NCI-H748 (cell line): ENCODE results near the gene SSBP3.
"Not testable (repeated sequence)": the region's sequence is repeated elsewhere in the genome, so short reads cannot be mapped to it uniquely, and the experiment has no call there.

Experiments used
- DNase-seq: peaks from one replicate; lab custom pipeline; 2025; ENCODE audit not compliant: unreplicated experiment; lab: John Stamatoyannopoulos, UW

The SSBP3 gene

DNA sequence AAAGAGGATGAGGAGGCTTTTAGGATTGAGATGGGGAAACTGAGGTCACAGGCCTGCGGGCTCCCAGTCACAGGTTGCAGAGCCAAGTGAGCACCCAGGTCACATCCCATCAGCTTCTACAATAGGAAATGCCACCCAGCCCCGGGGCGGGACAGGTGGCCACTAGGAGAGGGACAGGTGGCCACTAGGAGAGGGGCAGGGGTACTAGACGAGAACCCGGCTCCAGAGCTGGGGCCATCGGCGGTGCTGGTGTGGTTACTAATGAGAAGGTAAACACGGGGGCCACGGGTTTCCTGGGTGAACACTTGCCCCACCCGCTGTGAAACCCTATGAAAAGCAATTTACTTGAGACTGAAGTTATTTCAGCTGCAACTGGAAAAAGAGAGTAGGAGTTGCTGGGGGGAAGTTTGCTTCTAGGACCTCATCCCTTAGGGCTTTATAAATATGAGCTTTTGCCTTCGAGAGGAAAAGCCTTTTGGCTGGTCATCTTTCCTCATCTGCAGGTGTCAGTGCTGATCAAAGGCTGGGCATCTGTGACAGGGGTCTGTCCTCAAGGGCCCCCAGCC is 153.7 kb downstream of the SSBP3 start:
- DNase-seq = no peak

DNA sequence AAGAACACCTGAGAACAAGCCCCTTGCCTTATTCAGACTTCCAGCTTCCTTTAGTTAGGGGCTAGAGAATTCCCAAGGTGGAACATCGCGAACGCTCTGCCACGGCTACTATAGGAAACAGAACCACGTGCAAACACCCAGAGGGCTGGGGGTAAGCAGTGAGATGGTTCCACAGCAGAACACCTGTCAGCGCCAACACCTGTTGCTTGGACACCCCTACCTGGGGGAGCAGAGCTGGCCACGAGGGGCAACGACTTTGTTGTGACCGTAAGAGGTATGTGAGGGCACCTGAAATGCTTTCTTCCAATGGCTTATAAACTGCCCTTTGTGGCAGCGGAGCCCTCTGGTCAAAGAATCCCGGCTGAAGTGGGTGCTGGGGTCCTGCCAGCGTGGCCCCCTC is 155.5 kb downstream of the SSBP3 start:
- no peak for DNase-seq

DNA sequence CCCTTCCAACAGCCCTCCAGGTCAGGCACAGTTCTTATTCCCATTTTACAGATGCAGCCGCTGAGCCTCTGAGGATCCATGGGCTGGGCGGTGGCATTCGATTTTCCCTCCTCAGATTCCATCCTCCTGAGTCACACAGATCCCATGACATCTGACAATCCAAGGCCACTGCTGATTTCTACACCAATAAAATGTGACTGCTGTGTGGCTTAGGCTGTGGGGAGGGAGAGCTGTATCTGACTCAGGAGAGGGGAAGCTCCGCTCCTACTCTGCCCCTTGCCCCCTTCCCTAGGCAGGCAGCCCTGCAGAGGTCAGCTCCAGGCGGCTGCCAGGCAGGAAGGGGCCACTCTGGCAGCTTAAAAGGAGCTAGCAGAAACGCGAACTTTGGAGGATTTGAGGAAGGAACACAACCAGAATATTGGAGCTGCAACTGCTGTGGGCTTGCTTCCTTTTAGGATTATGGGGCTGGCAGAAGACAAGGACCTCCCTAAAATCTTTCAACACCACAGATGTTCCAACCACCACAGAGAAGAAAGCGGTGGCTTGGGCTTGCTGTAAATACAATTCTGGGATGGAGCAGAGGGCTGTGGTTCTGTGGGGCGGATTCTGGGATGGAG is 156.3 kb downstream of the SSBP3 start:
- DNase-seq = no peak

DNA sequence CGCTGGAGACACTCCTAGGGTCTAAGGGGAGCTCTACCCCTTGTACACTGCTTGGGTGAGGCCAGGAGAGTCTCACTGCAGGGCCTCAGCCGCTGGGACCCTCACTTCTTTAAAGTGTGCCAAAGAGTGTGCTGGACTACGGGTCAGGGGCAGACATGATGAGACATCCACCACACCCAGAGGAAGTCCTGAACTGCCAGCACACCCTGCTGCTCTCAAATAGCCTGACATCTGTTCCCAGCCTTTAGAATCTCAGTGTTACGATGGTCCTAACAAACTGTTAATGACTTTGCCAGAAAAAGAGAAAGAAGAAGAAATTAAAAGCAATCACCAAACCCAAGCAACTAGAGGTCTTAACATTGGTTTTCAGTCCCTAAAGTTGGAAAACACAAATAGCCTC is 157.2 kb downstream of the SSBP3 start:
- DNase-seq = no peak

DNA sequence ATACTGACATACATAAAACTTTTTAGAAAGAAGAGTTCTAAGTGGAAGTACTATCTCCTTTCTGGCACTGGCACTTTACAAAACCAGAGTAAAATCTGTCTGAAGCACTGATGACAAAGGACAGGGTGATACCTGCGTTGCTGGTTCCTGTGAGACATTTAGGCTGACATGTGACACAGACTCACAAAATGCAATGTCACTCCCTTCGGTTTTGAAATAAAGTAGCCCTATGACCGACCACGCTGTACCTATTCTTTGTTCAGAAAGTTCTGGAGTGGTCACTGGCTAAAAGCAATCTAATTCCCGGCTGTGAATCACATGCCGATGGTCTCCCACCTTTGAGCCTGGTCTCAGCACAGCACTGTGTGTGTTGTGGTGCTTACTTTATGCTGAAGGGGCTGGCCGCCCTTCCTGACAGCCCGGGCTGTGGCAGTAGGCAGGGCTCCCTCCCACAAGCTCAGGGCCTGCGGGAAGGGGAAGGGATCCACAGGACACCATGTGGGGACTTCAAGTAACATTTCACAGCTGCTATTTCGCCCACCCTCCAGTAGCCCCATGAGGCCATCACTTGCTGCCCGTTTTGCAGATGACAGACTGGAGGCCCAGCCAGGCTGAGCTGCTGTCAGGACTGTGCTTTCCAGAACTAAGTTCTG is 158.2 kb downstream of the SSBP3 start:
- no peak for DNase-seq

DNA sequence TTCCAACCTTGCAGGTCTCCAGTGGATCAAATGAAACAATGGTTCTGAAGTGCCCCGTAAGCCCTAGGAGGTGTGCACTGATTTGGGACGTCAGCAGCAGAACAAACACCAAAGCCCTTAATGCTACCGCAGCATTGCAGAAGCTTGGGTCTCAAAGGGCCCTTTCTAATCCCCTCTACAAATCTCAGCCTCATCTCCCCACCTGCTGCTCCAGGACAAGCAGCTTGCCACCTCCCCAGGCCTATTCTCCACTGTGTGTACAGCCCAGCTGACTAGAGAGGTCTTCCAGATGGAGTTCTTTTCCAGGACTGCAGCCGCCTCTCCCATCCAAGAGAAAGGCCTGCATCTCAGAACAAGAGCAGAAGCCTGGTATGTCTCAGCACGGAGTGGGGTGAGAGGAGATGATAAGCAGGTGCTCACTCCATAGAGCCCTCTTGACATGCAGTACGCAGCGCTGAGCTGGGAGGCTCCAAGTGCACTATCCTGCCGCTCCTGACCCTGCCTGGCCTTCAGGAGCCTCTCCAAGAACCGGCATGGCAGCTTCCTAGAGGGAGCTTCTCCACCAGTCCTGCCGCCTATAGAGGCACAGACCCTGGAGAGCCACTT is 160.0 kb downstream of the SSBP3 start:
- no peak for DNase-seq

DNA sequence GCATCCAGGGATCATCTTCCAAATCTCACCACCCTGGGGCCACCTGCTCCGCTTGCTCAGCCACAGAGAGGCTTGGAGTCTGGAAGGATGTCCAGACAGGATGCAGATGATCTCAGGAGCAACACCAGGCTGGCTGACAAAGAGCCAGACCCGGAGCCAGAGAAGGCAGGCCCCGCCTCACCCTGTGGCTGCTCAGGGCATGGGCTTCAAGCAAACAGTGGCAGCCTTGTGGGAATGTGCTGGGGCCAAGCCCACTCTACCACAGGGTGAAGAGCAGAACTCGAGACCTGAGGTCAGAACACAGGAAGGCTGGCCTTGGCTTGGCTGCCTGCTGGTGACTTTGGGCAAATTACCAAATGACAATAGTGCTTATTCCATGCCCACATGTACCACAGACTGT is 160.7 kb downstream of the SSBP3 start:
- DNase-seq = no peak

DNA sequence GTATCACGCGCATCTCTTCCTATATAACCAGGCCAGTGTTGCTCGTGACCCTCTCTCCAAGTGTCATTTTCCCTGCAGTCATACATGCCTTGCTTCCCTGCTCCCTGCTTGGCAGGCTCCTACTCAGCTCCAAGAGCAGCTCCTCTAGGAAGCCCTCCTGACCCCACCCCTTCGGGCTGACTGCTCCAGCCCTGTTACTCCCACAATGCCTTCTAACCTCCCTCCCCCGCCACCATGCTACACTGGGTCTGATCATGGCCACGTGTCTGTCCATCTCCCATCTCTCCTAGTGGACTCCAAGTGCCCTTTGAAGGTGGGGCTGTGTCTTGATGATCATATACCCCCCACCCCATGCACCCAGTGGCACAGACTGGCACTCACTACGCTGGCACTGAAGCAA is 161.5 kb downstream of the SSBP3 start:
- no peak for DNase-seq

DNA sequence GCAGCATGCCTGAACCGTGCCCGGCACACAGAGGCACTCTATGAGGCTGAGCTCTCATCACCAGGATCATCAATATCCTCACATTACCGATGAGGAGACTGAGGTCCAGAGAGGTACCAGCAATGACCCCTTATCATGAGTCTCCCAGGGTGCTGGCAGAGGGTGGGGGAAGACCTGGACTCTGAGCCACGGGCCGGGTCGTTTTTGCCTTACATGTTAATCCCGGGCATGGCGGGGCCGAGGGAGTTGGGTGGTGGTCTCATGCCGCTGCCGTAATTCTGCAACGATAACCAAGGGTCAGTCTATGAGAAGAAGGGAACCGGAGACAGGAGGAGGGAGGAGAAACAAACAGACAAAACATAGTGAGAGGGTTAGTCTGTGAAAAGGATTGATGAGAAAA is 163.2 kb downstream of the SSBP3 start:
- DNase-seq = no peak

DNA sequence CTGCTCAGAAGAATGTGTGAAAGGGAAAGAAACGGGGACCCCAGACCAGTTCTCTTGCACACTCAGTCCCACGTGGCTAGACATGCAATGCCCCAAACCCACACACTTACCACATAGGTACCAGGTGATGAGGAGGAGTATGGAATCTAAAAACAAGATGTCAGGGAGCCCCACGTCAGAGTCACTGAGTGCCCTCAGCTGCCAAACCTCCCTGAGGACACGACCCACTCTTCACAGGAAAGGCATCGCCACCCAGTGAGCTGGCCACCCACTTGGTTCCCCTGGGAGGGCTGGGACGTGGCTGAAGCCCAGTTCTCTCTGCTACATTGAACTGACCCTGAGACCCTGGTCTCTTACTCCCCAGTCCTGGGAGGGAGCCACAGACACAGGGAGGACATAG is 164.8 kb downstream of the SSBP3 start:
- DNase-seq = no peak

DNA sequence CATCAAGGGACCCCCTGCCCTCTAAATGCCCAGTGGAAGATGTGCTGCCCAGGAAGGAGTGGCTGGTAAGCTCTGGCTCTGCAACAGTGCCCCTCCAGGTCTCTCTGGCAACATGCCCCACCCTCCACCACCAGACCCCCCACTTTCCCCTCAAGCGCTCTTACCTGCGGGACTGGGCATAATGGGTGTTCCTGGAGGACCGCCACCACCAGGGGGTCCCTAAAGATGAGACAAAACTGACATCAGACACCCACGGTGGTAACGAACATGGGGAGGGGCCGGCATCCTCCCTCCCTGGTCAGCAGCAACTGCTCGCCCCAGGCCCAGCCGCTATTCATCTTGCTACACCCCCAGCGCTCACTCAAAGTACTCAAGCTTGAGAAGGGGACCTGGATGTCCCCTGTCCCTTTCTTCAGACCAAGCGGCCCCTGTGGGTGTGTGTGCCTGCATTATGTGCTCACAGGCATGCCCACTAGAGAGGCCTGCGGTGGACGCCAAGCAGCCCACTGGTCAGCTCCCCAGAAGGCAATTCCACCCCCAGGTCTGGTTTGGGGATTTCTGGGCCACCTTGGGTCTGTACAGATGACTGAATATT is 165.4 kb downstream of the SSBP3 start:
- no peak for DNase-seq

DNA sequence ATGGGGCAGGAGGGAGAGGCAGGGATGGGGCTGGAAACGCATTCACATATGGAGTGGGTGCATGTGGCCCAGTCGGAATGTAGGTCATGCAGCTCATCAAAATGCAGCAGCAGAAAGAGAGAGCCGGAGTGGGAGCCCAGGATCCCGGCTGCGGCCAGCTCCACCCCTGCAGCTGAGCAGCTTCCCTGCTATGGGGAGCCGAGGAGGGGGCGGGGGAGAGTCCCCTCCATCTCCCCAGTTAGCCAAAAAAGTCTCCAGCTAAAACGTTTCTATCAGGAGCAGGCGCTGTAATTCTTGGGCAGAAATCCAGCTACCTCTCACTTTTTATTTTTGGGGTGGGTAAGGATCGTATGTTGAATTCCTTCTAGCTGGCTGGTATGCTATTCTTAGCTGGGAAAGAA is 166.6 kb downstream of the SSBP3 start:
- no peak for DNase-seq

DNA sequence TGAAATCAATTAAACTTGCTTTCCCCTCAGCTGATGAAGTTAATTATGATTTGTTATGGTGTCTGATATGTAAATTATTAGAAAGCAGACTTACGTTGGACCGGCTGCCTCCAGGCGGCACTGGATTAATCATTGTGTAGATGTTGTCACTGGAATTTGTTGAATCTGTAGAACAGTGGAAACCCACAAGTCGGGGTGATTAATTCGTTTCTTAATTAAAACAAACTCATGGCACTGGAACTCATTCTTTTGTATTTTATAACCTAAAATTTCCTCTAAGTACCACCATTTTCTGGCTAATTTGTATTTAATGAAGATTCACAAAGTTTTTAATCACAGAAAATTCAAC is 167.2 kb downstream of the SSBP3 start:
- DNase-seq = no peak

DNA sequence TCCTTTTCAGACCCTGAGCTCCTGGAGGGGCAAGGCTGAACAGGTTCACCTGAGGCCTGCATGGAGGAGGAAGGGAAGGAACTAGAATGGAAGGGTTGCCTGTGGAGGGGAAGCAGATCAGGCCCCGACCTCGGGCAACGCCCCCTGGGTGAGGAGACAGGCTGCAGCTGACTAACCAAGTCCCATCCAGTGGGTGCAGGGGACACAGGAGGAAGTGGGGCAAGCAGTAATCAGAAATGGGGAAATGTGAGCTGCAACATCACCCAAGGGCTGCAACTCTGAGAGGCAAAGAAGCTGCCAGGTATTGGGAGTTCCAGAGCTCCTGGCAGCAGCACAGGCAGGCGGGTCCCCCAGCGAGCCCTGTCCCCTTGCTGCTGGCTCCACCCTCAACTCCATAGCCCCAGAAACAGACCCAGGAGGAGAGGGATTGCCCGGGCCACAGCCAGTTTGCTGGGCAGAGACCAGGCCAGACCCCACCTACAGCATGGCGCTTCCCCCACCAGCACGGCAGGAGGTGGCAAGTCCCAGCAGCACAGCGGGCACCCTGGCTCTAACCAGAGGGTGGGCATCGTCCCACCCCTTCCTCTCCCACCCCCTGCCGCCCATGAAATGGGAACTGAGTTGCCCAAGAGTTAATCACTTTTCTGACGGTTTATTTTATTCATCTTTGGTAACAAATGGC is 167.7 kb downstream of the SSBP3 start:
- no peak for DNase-seq

DNA sequence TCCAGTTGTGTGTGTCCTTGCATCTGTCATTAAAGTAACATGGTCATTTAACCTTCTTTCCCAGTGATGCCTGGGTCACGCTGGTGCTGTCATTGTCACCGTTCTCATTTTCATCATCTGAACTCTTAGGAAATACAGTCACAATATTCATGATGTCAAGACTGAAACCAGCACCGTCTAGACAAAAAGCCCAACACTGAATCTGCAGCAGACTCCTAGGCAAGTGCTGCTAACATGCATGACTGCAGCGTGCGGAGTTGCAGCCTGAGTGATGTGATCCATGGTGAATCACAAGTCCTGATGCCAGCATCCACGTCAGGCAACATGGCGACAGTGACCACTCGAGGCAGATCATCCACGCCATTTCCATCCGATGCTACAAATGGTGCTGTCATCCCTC is 168.6 kb downstream of the SSBP3 start:
- DNase-seq = no peak

DNA sequence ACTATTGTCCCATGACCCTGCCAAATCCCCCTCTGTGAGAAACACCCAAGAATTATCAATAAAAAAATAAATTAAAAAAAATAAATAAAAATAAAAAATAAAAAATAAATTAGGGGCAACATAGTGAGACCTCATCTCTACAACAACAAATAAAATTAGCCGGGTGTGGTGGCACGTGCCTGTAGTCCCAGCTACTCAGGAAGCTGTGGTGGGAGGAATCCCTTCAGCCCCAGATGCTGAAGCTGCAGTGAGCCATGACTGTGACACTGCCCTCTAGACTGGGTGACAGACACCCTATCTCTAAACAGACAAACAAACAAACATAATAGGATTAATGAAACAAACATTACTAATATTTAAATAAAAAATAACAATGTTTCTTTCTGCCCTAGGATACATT is 171.9 kb downstream of the SSBP3 start:
- no peak for DNase-seq

DNA sequence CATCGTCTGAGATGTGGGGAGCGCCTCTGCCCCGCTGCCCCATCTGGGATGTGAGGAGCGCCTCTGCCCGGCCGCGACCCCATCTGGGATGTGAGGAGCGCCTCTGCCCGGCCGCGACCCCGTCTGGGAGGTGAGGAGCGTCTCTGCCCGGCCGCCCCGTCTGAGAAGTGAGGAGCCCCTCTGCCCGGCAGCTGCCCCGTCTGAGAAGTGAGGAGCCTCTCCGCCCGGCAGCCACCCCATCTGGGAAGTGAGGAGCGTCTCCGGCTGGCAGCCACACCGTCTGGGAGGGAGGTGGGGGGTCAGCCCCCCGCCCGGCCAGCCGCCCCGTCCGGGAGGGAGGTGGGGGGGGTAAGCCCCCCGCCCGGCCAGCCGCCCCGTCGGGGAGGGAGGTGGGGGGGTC is 173.0 kb downstream of the SSBP3 start:
- not testable (repeated sequence) for DNase-seq

DNA sequence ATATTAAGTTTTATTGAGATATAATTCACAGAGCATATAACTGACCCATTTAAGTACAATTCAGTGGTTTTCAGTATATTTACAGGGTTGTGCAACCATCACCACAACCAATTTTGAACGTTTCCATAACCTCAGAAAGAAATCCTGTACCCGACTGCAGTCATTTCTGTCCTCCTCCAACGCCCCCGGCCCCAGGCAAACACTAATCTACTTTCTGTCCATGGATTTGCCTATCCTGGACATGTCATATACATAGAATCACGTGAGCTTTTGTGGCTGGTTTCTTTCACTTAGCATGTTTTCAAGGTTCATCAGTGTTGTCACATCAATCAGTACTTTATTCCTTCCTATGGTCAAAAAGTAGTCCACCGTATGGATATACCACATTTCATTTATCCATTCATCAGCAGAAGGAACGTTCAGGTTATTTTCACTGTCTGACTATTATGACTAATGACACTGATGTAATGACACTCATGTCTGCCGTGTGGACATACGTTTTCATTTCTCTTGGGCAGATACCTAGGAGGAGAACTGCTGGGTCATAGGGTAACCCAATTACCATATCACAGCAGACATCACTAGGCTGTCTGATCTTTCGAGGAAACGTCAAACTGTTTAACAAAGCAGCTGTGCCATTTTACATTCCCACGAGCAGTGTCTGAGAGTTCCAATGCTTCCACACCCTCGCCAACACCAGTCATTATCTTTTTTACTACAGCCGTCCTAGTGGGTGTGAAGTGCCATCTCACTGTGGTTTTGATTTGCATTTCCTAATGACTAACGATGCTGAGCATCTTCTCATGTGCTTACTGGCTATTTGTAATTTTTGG is 175.5 kb downstream of the SSBP3 start:
- no peak for DNase-seq

DNA sequence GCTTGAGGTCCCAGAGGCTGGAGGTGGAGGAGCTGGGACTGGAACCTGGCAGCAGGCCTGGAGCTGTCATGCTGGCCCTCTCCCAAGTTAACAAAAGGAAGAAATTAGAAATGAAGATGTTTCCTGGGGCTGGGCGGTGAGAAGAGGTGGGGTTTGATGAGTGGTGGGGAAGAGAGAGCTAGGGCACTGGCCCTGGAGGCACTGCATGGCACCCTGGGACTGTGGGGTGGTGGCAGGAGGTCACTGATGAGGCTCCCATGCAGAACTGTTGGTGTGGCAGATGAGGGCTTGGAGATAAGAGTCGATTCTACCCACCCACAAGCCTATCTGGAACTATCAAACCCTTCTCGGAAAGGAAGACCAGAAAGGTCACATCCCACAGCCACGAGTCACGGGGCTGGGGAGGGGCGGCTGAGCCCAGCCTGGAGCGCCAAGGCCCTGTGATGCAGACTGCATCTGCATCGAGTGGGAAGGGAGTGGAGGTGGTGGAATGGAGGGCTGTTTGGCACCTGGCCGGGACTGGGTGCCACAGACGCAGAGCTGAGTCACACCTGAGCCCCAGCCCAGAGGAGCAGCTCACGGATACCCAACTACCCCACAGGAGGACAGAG is 176.8 kb downstream of the SSBP3 start:
- DNase-seq = no peak

DNA sequence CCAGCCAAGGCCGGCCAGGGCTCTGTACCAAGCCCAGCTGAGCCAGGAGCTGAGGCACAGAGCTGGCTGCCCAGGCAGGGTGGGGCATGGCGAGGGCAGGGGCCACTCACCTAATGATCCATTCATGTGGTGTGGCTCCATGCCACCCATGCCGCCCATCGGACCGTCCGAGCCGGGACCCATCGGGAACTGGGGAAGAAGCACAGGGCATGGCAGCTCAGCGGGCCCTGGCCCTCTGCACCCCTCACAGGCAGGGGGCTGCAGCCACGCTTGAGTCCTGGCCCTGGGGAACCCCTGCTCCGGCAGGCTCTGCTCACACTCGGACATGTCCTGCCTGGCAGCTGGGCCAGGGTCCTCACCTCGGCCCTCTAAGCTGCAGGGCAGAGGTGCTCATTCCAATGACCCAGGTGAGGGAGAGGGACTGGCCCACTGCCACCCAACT is 177.5 kb downstream of the SSBP3 start:
- DNase-seq = no peak
